ENCODE results near the gene TPRG1L. TPM values are rescaled to one million over a fixed set of nuclear protein-coding genes. Genes with fewer than 3 reads are reported as not detected.

Gene TPRG1L
- total and polyA plus RNA-seq, 4 donors = 24.1 to 46.6 (median 32.9) TPM

DNA sequence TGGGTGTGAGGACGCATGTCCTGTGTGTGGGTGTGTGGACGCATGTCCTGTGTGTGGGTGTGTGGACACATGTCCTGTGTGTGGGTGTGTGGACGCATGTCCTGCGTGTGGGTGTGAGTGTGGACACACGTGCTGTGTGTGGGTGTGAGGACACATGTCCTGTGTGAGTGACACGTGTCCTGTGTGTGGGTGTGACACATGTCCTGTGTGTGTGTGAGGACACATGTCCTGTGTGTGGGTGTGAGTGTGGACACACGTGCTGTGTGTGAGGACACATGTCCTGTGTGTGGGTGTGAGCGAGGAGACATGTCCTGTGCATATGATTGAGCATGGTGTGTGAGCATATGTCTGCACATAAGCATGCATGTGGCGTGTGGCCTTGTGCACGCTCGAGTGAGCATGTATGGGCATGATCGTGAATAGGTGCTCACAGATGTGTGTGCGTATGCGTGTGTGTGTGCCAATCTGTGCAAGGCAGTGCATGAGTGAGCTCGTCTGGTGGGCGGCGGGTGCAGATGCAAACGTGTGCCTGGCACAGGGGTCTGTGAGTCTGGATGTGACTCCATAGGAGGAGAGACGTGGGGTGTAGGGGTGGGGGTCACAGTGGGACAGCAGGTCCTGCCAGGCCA is 38.8 kb upstream of the TPRG1L start:
- no peak for DNase-seq
- H3K4me3 ChIP-seq = no peak overlapping the region
- WGBS, 2 donors = 91 to 94% methylated on average over 19 of the region's 19 CpGs
- H3K9ac ChIP-seq (ENCODE audit: insufficient read depth in 1 of 2, low read length in 2 of 2) = no peak overlapping the region
- H3K27me3 ChIP-seq (ENCODE audit: control insufficient read depth in 3 of 3, insufficient read depth in 3 of 3, low read length in 2 of 3) = no peaks in the 10 kb centered on the region
- no peak overlapping the region for H3K27ac ChIP-seq (ENCODE audit: low read depth in 1 of 2, low read length in 1 of 2)
- no peak for ATAC-seq (ENCODE audit: insufficient read depth, low FRiP score)
- H3K4me1 ChIP-seq (ENCODE audit: control insufficient read depth in 5 of 5, insufficient read depth in 5 of 5, low read length in 5 of 5) = peaks cover 0 to 48% (median 16%) of the 10 kb centered on the region in 5 donors
- TF ChIP-seq, protein P1, sequence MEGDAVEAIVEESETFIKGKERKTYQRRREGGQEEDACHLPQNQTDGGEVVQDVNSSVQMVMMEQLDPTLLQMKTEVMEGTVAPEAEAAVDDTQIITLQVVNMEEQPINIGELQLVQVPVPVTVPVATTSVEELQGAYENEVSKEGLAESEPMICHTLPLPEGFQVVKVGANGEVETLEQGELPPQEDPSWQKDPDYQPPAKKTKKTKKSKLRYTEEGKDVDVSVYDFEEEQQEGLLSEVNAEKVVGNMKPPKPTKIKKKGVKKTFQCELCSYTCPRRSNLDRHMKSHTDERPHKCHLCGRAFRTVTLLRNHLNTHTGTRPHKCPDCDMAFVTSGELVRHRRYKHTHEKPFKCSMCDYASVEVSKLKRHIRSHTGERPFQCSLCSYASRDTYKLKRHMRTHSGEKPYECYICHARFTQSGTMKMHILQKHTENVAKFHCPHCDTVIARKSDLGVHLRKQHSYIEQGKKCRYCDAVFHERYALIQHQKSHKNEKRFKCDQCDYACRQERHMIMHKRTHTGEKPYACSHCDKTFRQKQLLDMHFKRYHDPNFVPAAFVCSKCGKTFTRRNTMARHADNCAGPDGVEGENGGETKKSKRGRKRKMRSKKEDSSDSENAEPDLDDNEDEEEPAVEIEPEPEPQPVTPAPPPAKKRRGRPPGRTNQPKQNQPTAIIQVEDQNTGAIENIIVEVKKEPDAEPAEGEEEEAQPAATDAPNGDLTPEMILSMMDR (IDR thresholded peaks at IDR 0.05; ENCODE audit: control extremely low read depth, extremely low read depth) = no peak
- peaks cover 0 to 15% (median 0%) of the 10 kb centered on the region in 4 donors for H3K36me3 ChIP-seq (ENCODE audit: control insufficient read depth in 4 of 4, insufficient read depth in 4 of 4, low read length in 4 of 4)
- H3K9me3 ChIP-seq (ENCODE audit: control insufficient read depth in 4 of 4, insufficient read depth in 3 of 4, low read length in 3 of 4) = no peaks in the 10 kb centered on the region

DNA sequence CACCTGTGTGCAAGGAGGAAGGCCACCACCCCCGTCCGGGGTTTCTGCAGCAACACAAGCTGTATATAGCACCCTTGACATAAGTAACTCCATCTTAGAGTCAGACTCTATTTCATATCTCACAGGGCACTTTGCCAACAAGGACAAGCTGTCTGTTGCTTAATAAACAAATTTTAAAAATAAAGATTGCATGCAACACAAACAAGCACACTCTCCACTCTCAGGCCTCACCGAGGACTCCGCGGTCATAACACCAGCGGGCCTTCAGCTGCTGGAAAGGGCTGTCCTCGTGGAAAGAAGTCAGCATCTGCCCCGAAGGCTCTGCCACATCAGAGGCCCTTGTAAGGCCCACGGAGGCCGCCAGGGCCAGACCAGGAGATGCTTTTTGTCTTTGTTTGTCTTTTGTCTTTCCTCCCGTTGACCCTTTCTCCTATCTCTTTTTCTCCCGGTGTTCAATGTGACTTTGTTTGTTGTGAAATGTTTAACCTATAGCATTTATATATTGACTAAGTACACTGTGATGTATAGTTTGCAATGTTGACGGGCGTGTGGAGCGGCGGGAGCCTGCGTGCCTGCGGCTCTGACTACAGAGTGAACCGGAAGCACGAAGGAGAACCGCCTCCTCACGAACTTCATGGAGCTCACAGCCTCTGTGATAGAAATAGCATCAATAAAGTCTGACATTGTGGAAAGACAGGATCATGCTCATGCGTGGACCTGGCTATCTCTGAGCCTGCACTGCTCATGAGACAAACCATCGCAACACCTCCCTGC is 37.6 kb upstream of the TPRG1L start:
- Histone ChIP-seq H3K27me3 (ENCODE audit: control insufficient read depth in 3 of 3, insufficient read depth in 3 of 3, low read length in 2 of 3) (no peaks in the 10 kb centered on the region), H3K4me3 (no peak overlapping the region), H3K4me1 (ENCODE audit: control insufficient read depth in 5 of 5, insufficient read depth in 5 of 5, low read length in 5 of 5) (peaks cover 0 to 41% (median 18%) of the 10 kb centered on the region in 5 donors), H3K9ac (ENCODE audit: insufficient read depth in 1 of 2, low read length in 2 of 2) (no peak overlapping the region), H3K9me3 (ENCODE audit: control insufficient read depth in 4 of 4, insufficient read depth in 3 of 4, low read length in 3 of 4) (no peaks in the 10 kb centered on the region), H3K36me3 (ENCODE audit: control insufficient read depth in 4 of 4, insufficient read depth in 4 of 4, low read length in 4 of 4) (peaks cover 0 to 15% (median 0%) of the 10 kb centered on the region in 4 donors), H3K27ac (ENCODE audit: low read depth in 1 of 2, low read length in 1 of 2) (no peak overlapping the region)
- DNase-seq (peak; percentile 37 to 62 (median 54)), ATAC-seq (ENCODE audit: insufficient read depth, low FRiP score) (no peak)
- WGBS, 2 donors = 76 to 85% methylated on average over 24 of the region's 24 CpGs
- TF ChIP-seq, protein P1 (IDR thresholded peaks at IDR 0.05; ENCODE audit: control extremely low read depth, extremely low read depth) = no peak

GRCh38 chr1:3588395-3588794 is 36.4 kb upstream of the TPRG1L start:
- TF ChIP-seq, protein P1 (IDR thresholded peaks at IDR 0.05; ENCODE audit: control extremely low read depth, extremely low read depth) = no peak
- H3K9ac ChIP-seq (ENCODE audit: insufficient read depth in 1 of 2, low read length in 2 of 2) = no peak overlapping the region
- H3K9me3 ChIP-seq (ENCODE audit: control insufficient read depth in 4 of 4, insufficient read depth in 3 of 4, low read length in 3 of 4) = no peaks in the 10 kb centered on the region
- H3K4me3 ChIP-seq = no peak overlapping the region
- ATAC-seq (ENCODE audit: insufficient read depth, low FRiP score) (no peak), DNase-seq (no peak)
- peaks cover 0 to 15% (median 0%) of the 10 kb centered on the region in 4 donors for H3K36me3 ChIP-seq (ENCODE audit: control insufficient read depth in 4 of 4, insufficient read depth in 4 of 4, low read length in 4 of 4)
- peaks cover 0 to 36% (median 23%) of the 10 kb centered on the region in 5 donors for H3K4me1 ChIP-seq (ENCODE audit: control insufficient read depth in 5 of 5, insufficient read depth in 5 of 5, low read length in 5 of 5)
- H3K27me3 ChIP-seq (ENCODE audit: control insufficient read depth in 3 of 3, insufficient read depth in 3 of 3, low read length in 2 of 3) = no peaks in the 10 kb centered on the region
- H3K27ac ChIP-seq (ENCODE audit: low read depth in 1 of 2, low read length in 1 of 2) = no peak overlapping the region
- WGBS, 2 donors = 79 to 82% methylated on average over 2 to 5 of the region's 5 CpGs
